ENCODE results near the gene PLXDC2.

Gene PLXDC2

DNA sequence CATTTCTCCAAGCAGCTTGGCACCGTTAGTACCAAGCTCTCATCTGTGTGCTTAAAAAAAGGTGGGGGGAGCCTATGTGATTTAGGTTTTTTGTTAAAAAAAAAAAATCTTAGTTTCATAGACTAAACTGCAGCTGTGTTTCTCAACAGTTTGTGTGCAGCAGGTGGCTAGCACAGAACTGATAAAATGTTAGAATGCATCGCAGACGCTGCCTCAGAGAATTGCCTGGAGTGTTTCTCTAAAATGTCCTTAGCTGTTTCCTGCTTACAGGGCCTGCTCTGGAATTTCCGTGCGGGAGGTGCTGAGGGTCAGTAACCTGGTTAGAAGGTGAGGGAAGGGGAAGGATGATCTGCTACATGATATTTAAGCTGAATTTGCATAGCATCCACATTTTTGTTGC, 268.9 kb downstream of the PLXDC2 start:
- Histone ChIP-seq H3K36me3 (ENCODE audit: insufficient read depth, low read length) (no peaks in the 10 kb centered on the region), H3K27me3 (ENCODE audit: control insufficient read depth in 1 of 2, insufficient read depth in 2 of 2, low read length in 2 of 2) (no peaks in the 10 kb centered on the region), H3K9me3 (ENCODE audit: low read length) (no peaks in the 10 kb centered on the region), H3K9ac (ENCODE audit: low read length) (no peak overlapping the region), H3K27ac (ENCODE audit: low read depth, low read length) (no peak overlapping the region), H3K4me3 (ENCODE audit: low read depth in 1 of 2, low read length in 2 of 2) (no peak overlapping the region), H3K4me1 (ENCODE audit: insufficient read depth, low read length) (peaks cover 15% of the 10 kb centered on the region)

DNA sequence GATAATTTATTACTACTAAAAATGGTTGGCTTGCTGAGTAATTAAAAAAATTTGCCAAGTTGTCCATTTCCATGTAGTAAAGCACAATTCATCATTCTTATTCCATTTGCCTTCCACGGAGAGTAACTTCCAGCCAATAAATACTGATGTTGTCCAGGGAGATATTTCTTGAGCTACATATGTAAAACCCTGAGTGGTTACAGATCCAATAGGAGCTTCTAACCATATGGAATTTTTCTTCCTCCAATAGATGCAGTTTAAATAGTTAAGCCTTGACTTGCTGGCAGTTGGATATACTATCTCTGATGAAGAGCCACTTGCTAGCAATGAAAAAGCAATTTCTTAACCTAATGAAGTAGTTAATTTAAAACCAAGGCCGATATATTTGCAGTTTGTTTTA, 271.1 kb downstream of the PLXDC2 start:
- H3K9ac ChIP-seq (ENCODE audit: low read length): no peak overlapping the region
- H3K4me3 ChIP-seq (ENCODE audit: low read depth in 1 of 2, low read length in 2 of 2): no peak overlapping the region
- H3K27ac ChIP-seq (ENCODE audit: low read depth, low read length): no peak overlapping the region
- no peaks in the 10 kb centered on the region for H3K27me3 ChIP-seq (ENCODE audit: control insufficient read depth in 1 of 2, insufficient read depth in 2 of 2, low read length in 2 of 2)
- H3K4me1 ChIP-seq (ENCODE audit: insufficient read depth, low read length): peaks cover 15% of the 10 kb centered on the region
- no peaks in the 10 kb centered on the region for H3K36me3 ChIP-seq (ENCODE audit: insufficient read depth, low read length)
- H3K9me3 ChIP-seq (ENCODE audit: low read length): no peaks in the 10 kb centered on the region

DNA sequence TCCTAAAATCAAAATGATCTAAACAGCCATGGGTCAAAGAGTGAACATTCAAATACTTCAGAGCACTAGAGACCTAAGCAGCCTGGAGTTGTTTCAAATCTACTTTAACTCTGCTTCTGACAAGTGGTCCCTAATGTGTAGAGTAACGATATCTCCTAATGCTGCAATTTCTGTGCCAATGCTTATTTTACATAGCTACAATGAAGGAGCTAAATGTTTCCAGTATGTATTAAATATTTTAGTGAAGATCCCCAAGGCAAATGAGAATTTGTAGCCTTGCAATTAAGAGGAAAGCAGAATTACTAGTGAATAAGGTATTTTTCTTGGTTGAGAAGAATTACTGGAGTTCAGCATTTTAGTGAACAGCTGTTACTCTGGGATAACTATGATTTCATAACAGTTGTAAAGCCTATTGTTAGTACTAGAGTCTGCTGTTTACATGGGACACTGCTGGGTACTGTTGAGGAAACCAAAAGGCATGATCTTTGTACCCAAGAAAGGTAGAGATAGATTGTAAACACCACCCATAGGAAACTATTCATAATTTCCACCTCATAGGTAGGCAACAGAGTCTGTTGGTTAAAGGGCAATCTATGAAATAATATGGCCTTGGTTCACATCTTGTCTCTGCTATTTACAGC, 271.9 kb downstream of the PLXDC2 start:
- Histone ChIP-seq H3K9me3 (ENCODE audit: low read length) (no peaks in the 10 kb centered on the region), H3K27ac (ENCODE audit: low read depth, low read length) (no peak overlapping the region), H3K9ac (ENCODE audit: low read length) (no peak overlapping the region), H3K4me1 (ENCODE audit: insufficient read depth, low read length) (peaks cover 15% of the 10 kb centered on the region), H3K4me3 (ENCODE audit: low read depth in 1 of 2, low read length in 2 of 2) (no peak overlapping the region), H3K36me3 (ENCODE audit: insufficient read depth, low read length) (no peaks in the 10 kb centered on the region), H3K27me3 (ENCODE audit: control insufficient read depth in 1 of 2, insufficient read depth in 2 of 2, low read length in 2 of 2) (no peaks in the 10 kb centered on the region)

DNA sequence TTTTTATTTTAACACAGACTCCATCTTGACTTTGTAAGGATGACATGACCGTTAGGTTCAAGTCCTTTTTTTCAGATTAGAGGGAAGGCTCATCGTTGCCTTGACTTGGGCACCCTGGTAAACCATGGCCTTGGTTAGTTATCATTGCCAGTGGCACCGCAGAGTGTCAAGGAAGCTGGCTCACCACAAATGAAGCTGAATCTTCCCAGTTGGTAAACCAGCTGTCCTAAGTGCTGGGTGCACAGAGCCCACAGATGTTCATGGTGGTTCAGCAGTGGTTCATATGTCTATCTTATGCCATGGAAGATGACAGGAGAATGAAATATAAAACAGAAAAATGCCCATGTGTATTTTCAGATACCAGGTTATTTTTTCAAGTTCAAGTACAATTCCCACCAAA, 273.6 kb downstream of the PLXDC2 start:
- no peaks in the 10 kb centered on the region for H3K36me3 ChIP-seq (ENCODE audit: insufficient read depth, low read length)
- no peaks in the 10 kb centered on the region for H3K9me3 ChIP-seq (ENCODE audit: low read length)
- H3K4me1 ChIP-seq (ENCODE audit: insufficient read depth, low read length): peaks cover 15% of the 10 kb centered on the region
- H3K4me3 ChIP-seq (ENCODE audit: low read depth in 1 of 2, low read length in 2 of 2): no peak overlapping the region
- no peaks in the 10 kb centered on the region for H3K27me3 ChIP-seq (ENCODE audit: control insufficient read depth in 1 of 2, insufficient read depth in 2 of 2, low read length in 2 of 2)
- H3K9ac ChIP-seq (ENCODE audit: low read length): no peak overlapping the region
- H3K27ac ChIP-seq (ENCODE audit: low read depth, low read length): no peak overlapping the region

DNA sequence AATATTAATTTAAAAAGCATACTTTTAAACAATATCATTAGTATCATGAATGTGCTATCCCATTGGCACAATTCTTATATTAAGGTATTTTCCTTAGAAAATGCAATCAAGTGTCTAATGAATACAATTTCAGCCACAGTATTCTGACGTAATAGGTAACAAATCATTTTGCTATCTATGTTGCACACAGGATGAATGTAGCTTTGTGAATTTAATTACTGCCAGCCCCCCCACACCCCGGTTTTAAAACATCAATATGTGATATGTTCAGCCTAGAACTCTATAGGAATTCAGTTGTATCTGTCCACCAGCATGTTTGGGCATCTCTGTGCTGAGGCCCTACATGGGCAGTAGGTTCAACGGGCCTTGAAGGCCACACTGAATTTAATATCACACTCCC, 274.6 kb downstream of the PLXDC2 start:
- Histone ChIP-seq H3K4me1 (ENCODE audit: insufficient read depth, low read length) (peaks cover 15% of the 10 kb centered on the region), H3K27ac (ENCODE audit: low read depth, low read length) (no peak overlapping the region), H3K36me3 (ENCODE audit: insufficient read depth, low read length) (no peaks in the 10 kb centered on the region), H3K9me3 (ENCODE audit: low read length) (no peaks in the 10 kb centered on the region), H3K9ac (ENCODE audit: low read length) (no peak overlapping the region), H3K27me3 (ENCODE audit: control insufficient read depth in 1 of 2, insufficient read depth in 2 of 2, low read length in 2 of 2) (no peaks in the 10 kb centered on the region), H3K4me3 (ENCODE audit: low read depth in 1 of 2, low read length in 2 of 2) (no peak overlapping the region)

DNA sequence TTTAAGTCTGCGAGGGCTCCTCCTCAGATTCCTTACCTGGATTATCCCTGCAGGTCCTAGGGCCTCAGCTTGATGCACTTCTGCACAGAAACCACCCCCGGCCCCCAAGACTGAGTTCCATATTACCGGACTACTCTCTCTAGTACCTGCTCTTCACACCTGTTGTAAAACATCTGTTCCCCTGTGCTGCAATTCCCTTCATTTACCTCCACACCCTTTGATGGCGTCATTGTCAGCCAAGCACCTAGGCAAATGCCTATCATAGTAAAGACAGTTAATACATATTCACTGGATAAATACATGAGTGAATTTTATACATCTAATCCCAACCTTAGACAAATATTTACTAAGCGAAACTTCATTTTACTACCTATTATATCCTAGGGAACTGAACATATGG, 275.5 kb downstream of the PLXDC2 start:
- no peak overlapping the region for H3K4me3 ChIP-seq (ENCODE audit: low read depth in 1 of 2, low read length in 2 of 2)
- H3K9me3 ChIP-seq (ENCODE audit: low read length): no peaks in the 10 kb centered on the region
- H3K9ac ChIP-seq (ENCODE audit: low read length): no peak overlapping the region
- H3K27ac ChIP-seq (ENCODE audit: low read depth, low read length): no peak overlapping the region
- peaks cover 15% of the 10 kb centered on the region for H3K4me1 ChIP-seq (ENCODE audit: insufficient read depth, low read length)
- H3K36me3 ChIP-seq (ENCODE audit: insufficient read depth, low read length): no peaks in the 10 kb centered on the region
- no peaks in the 10 kb centered on the region for H3K27me3 ChIP-seq (ENCODE audit: control insufficient read depth in 1 of 2, insufficient read depth in 2 of 2, low read length in 2 of 2)

DNA sequence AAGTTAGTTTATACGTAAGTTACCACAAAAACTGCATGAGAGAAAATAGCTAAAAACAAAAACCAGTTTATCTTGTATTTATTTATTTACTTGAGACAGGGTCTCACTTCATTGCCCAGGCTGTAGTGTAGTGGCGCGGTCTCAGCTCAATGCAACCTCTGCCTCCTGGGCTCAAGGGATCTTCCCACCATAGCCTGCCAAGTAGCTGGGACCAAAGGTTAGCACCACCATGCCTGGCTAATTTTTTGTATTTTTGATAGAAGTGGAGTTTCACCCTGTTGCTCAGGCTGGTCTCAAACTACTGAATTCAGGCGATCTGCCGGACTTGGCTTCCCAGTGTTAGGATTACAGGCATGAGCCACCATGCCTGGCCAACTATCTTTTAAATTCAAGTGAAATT, 277.4 kb downstream of the PLXDC2 start:
- no peak overlapping the region for H3K27ac ChIP-seq (ENCODE audit: low read depth, low read length)
- H3K9me3 ChIP-seq (ENCODE audit: low read length): no peaks in the 10 kb centered on the region
- H3K36me3 ChIP-seq (ENCODE audit: insufficient read depth, low read length): no peaks in the 10 kb centered on the region
- H3K9ac ChIP-seq (ENCODE audit: low read length): no peak overlapping the region
- no peaks in the 10 kb centered on the region for H3K27me3 ChIP-seq (ENCODE audit: control insufficient read depth in 1 of 2, insufficient read depth in 2 of 2, low read length in 2 of 2)
- no peak overlapping the region for H3K4me3 ChIP-seq (ENCODE audit: low read depth in 1 of 2, low read length in 2 of 2)
- H3K4me1 ChIP-seq (ENCODE audit: insufficient read depth, low read length): peaks cover 7% of the 10 kb centered on the region

DNA sequence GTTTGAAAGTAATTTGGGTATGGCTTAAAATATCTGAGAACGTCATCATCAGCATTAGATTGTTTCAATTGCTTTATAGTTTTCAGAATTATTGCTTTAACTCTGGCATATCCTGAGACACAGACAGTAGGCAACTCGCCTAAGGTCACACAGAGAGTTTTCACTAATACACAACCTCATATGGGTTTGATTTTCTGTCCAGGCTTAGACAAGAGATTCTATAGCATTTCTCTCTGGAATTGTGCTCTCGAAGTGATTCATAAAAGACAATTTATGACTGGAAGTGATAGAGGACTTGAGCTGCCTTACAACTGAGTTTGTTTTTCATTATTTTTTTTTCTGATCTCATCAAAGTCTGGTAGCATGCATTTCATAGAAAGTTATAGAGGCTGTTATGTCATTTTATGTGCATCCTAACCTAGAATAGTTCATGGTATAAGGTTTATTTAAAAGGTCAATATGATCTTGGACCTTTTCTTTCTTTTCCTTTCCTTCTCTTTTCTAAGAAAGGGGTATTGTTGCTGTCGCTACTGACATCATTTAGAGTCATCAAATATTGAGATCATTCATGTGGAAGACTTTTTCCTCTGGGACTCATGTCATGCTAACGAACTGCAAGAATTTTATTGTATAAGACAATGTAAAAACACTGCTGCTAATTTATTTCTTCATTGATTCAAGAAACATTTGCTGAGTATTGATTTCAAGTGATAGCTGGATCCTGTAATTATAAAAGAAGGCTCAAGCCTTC, 278.2 kb downstream of the PLXDC2 start:
- H3K27ac ChIP-seq (ENCODE audit: low read depth, low read length): no peak overlapping the region
- no peaks in the 10 kb centered on the region for H3K36me3 ChIP-seq (ENCODE audit: insufficient read depth, low read length)
- H3K9me3 ChIP-seq (ENCODE audit: low read length): no peaks in the 10 kb centered on the region
- H3K4me1 ChIP-seq (ENCODE audit: insufficient read depth, low read length): no peaks in the 10 kb centered on the region
- no peaks in the 10 kb centered on the region for H3K27me3 ChIP-seq (ENCODE audit: control insufficient read depth in 1 of 2, insufficient read depth in 2 of 2, low read length in 2 of 2)
- H3K4me3 ChIP-seq (ENCODE audit: low read depth in 1 of 2, low read length in 2 of 2): no peak overlapping the region
- no peak overlapping the region for H3K9ac ChIP-seq (ENCODE audit: low read length)

DNA sequence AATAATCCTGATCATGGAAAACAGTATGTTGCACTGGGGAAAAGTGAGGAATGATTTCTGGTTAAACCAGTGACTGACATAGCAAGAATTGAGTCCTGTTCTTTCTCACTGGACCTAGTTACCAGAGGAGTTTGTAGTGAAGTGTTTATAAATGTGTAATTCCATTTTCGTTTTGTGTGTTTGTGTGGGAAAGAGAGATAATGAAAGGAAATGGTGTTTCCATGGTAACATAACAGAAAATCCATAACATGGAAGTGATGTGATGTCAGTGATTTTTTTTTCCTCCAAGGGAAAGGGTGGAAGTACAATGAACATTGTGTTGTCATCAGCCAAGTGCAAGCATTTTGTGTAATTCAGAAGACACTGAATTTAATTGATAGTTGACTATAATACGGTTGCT, 283.9 kb downstream of the PLXDC2 start:
- Histone ChIP-seq H3K9ac (ENCODE audit: low read length) (no peak overlapping the region), H3K27ac (ENCODE audit: low read depth, low read length) (peak overlapping the region; percentile 66), H3K4me1 (ENCODE audit: insufficient read depth, low read length) (peaks cover 4% of the 10 kb centered on the region), H3K27me3 (ENCODE audit: control insufficient read depth in 1 of 2, insufficient read depth in 2 of 2, low read length in 2 of 2) (no peaks in the 10 kb centered on the region), H3K9me3 (ENCODE audit: low read length) (no peaks in the 10 kb centered on the region), H3K4me3 (ENCODE audit: low read depth in 1 of 2, low read length in 2 of 2) (no peak overlapping the region), H3K36me3 (ENCODE audit: insufficient read depth, low read length) (no peaks in the 10 kb centered on the region)

DNA sequence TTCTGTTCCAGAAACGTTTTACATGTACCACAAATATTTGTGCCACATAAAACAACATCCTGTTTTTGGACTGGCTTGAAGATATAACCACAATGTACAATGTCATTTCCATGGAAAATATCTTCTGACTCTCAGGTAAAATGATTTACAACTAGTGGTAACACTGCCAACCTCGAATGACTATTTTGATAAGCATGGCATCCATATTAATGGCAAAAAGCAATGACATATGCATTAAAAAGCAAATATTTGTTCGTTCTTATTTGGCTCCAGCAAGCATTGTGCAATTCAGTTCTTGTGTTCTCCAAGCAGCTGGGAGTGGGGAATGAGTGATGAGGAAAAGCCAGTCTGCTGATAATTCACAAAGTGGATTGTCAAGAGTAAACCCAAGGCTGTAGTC, 289.0 kb downstream of the PLXDC2 start:
- Histone ChIP-seq H3K36me3 (ENCODE audit: insufficient read depth, low read length) (no peaks in the 10 kb centered on the region), H3K9me3 (ENCODE audit: low read length) (no peaks in the 10 kb centered on the region), H3K27ac (ENCODE audit: low read depth, low read length) (no peak overlapping the region), H3K9ac (ENCODE audit: low read length) (no peak overlapping the region), H3K27me3 (ENCODE audit: control insufficient read depth in 1 of 2, insufficient read depth in 2 of 2, low read length in 2 of 2) (no peaks in the 10 kb centered on the region), H3K4me3 (ENCODE audit: low read depth in 1 of 2, low read length in 2 of 2) (no peak overlapping the region), H3K4me1 (ENCODE audit: insufficient read depth, low read length) (peaks cover under 1% of the 10 kb centered on the region)

DNA sequence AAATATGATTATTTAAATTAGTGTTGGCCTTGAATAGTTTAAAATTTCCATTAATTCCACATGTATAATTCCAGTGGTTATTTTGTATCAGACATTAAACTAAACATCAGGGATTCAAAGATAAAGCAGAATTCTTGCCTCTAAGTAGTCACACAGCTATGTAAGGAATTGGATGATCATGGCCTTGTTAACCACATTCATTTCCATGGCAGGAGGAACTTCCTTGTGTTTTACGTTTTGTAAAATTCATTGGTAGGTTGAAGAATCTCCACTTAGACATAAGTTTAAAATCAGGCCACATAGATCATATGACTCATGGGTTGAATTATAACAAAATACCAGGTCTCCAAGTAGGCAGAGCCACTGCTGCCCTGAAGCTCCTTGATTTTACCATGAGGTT, 289.7 kb downstream of the PLXDC2 start:
- Histone ChIP-seq H3K4me3 (ENCODE audit: low read depth in 1 of 2, low read length in 2 of 2) (no peak overlapping the region), H3K4me1 (ENCODE audit: insufficient read depth, low read length) (no peaks in the 10 kb centered on the region), H3K9me3 (ENCODE audit: low read length) (no peaks in the 10 kb centered on the region), H3K9ac (ENCODE audit: low read length) (no peak overlapping the region), H3K27me3 (ENCODE audit: control insufficient read depth in 1 of 2, insufficient read depth in 2 of 2, low read length in 2 of 2) (no peaks in the 10 kb centered on the region), H3K36me3 (ENCODE audit: insufficient read depth, low read length) (no peaks in the 10 kb centered on the region), H3K27ac (ENCODE audit: low read depth, low read length) (no peak overlapping the region)

DNA sequence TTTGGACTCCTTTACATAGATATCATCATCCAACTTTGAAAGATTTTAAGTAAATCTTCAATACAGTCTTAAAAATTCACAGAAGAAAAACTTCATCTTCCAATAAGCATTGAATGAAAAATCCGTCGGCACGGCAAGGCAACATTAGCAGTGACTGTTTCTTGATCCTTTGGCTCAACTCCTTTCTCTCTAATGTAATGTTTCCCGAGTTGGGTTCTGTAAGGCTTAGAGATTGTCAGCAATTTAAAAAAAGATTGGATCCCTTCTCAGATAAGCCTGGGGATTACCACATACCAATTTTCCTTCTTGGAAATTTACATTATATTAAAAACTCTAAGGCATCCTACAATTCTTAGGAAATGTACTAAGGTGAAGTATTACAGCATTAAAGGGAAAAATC, 291.8 kb downstream of the PLXDC2 start:
- no peaks in the 10 kb centered on the region for H3K9me3 ChIP-seq (ENCODE audit: low read length)
- no peaks in the 10 kb centered on the region for H3K4me1 ChIP-seq (ENCODE audit: insufficient read depth, low read length)
- H3K9ac ChIP-seq (ENCODE audit: low read length): no peak overlapping the region
- H3K27ac ChIP-seq (ENCODE audit: low read depth, low read length): no peak overlapping the region
- no peak overlapping the region for H3K4me3 ChIP-seq (ENCODE audit: low read depth in 1 of 2, low read length in 2 of 2)
- H3K27me3 ChIP-seq (ENCODE audit: control insufficient read depth in 1 of 2, insufficient read depth in 2 of 2, low read length in 2 of 2): no peaks in the 10 kb centered on the region
- H3K36me3 ChIP-seq (ENCODE audit: insufficient read depth, low read length): no peaks in the 10 kb centered on the region

All from muscle layer of colon (tissue), 2 donors.